Activated T-helper 1 cell treated with anti-CD3 and anti-CD28 coated beads, Interleukin-12 subunit alpha, Interleukin-12 subunit beta, Interleukin-2, Interleukin-4 antibody, amounts not matched to agents 30 ng/mL and 10 ng/mL and 1 ng/mL, durations not matched to agents 14 hours and 24 hours and 36 hours (primary cell): ENCODE measurements around the gene DCTN4. TPM values are rescaled to one million over a fixed set of nuclear protein-coding genes. Genes with fewer than 3 reads are reported as not detected.

Experiments
- DNase-seq: peaks from one replicate; pipeline ENCODE4 v3.0.0; 2021; ENCODE audit warnings: low spot score
- H3K27ac Mint-ChIP-seq: one replicate; pipeline ENCODE4 v1.8.0; 2021; ENCODE audit warnings: mild to moderate bottlenecking, mixed read lengths
- H3K27me3 Mint-ChIP-seq: one replicate; pipeline ENCODE4 v1.8.0; 2022; ENCODE audit warnings: mild to moderate bottlenecking, moderate library complexity, mixed read lengths; ENCODE audit not compliant: insufficient read depth
- H3K36me3 Mint-ChIP-seq: one replicate; pipeline ENCODE4 v1.8.0; 2021; ENCODE audit warnings: low read depth, mixed read lengths
- H3K4me1 Mint-ChIP-seq: one replicate; pipeline ENCODE4 v1.8.0; 2021; ENCODE audit warnings: low read depth, mixed read lengths
- H3K4me3 Mint-ChIP-seq: one replicate; pipeline ENCODE4 v1.8.0; 2021; ENCODE audit warnings: mild to moderate bottlenecking, moderate library complexity, mixed read lengths
- H3K9me3 Mint-ChIP-seq: one replicate; pipeline ENCODE4 v1.8.0; 2021; ENCODE audit warnings: mixed read lengths
- intact Hi-C: fragments of 100-400 bp; cut with micrococcal nuclease; formaldehyde crosslinking; loops from one replicate; pipeline ENCODE4 v1.15.1; 2024
- total RNA-seq: library from RNA; stranded (reverse); gene quantifications from 2 replicates; pipeline ENCODE4 v1.2.3, GENCODE V29; 2022

DCTN4 gene
- total RNA-seq, 1 donor from 2014 or later, result 42.3 TPM

DNA sequence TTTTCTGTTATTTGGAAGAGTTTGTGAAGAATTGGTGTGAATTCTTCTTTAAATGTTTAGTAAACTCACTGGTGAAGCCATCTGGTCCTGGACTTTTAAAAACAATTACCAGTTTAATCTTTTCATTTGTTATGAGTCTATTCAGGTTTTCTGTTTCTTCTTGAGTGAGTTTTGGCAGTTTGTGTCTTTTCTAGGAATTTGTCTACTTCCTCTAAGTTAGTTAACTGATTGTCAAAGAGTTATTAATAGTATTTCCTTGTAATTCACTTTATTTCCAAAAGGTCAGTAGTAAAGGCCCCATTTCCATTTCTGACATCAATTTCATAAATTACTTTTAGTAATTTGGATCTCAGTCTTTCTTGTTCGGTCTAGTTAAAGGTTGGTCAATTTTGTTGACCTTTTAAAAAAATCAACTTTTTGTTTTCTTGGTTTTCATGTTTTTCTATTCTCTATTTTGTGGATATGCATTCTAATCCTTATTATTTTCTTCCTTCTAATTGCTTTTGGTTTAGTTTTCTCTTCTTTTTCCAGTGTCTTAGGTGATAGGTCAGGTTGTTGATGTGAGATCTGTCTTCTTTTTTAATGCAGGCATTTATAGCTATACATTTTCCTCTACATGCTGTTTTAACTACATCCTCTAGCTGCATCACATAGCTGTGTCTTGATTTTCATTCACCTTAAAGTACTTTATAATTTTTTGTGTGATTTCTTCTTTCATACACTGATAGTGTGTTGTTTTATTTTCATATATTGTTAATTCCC is 12.4 kb upstream of the DCTN4 start:
- peaks cover 25% of the 10 kb centered on the region for H3K4me1 Mint-ChIP-seq
- H3K27ac Mint-ChIP-seq, result no peak overlapping the region
- peaks cover 7% of the 10 kb centered on the region for H3K36me3 Mint-ChIP-seq
- peaks cover 2% of the 10 kb centered on the region for H3K27me3 Mint-ChIP-seq
- H3K4me3 Mint-ChIP-seq, result no peak overlapping the region
- peaks cover 15% of the 10 kb centered on the region for H3K9me3 Mint-ChIP-seq
- DNase-seq, result no peak
- intact Hi-C loops, result no loop called here

DNA sequence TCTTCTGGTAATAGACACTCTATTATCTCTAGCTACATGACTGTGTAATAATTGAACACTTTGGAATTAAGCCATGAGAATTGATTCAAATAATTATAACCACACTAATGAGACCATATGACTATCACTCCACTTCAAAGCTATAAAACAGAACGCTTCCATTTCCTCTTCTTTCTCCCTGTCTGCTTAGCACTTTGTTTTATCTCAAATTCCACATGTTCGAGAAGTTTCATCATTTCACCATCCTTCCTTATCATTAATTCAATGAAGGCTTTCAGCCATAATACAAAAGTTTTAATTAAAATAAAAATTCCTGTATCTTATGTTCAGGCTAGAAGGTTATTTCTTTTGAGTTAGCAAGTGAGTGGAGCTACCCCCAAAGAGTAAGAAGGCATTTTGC is 7.4 kb upstream of the DCTN4 start:
- Mint-ChIP-seq H3K27ac (no peak overlapping the region), H3K4me1 (peaks cover 9% of the 10 kb centered on the region), H3K36me3 (peaks cover under 1% of the 10 kb centered on the region), H3K4me3 (no peak overlapping the region), H3K27me3 (peaks cover 2% of the 10 kb centered on the region), H3K9me3 (peaks cover 6% of the 10 kb centered on the region)
- no peak for DNase-seq
- intact Hi-C loops, result no loop called here

DNA sequence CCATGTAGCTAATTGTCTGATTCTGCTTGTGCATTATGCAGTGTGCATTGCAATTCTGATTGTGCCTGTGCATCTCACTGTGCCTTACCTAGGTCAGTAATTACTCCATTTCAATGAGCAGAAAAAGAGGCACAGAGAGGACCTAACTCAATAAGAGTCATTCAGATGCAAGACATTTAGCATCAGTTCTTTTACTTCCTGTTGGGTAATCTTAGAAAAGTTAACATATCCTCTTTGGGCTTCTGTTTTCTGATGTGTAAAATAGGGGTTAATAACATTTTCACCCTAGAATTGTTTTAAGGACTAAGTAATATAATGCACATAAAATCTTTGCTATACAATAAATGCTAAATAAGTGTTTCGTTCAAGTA is 7.0 kb upstream of the DCTN4 start:
- Mint-ChIP-seq H3K4me1 (peaks cover 5% of the 10 kb centered on the region), H3K27me3 (peaks cover 2% of the 10 kb centered on the region), H3K36me3 (no peaks in the 10 kb centered on the region), H3K9me3 (peaks cover 4% of the 10 kb centered on the region), H3K27ac (no peak overlapping the region), H3K4me3 (no peak overlapping the region)
- intact Hi-C loops, result no loop called here
- no peak for DNase-seq

DNA sequence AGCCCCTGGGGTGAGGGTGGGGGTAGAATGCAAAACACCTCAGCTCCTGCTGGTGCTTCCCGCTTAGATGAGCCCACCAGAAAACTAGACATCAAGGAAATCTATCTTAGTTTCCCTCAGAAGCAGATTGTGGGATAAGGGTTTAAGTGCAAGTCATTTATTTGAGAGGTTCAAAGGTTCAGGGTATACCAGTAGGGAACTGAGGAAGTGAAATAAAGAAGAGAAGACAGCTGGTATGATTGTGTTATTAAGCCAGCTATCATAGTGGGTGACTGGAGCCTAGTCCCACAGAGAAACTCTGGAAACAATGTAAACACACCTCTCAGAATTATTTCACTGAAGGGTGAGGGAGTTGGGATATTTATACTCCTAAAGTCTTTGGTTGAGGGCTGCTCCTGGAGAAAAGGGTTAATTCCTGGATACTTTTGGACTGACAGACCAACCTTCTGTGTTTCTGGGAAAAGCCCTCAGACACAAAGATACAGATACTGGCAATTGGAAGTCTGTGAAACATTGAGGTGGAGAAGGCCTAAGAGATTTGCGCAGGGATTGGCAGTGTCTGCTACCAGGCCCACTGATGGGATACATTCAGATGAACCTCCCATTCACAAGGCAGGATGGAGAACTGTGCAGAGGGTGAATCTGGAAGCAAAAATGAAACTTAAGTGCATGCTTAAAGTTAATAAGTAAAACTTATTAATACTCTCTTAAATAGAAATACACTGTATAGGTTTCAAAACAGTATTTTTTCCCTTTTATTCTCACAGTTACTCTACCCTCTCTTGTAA is 6.4 kb upstream of the DCTN4 start:
- no peak overlapping the region for H3K27ac Mint-ChIP-seq
- H3K27me3 Mint-ChIP-seq, result peaks cover 2% of the 10 kb centered on the region
- no peaks in the 10 kb centered on the region for H3K9me3 Mint-ChIP-seq
- H3K36me3 Mint-ChIP-seq, result no peaks in the 10 kb centered on the region
- no peak overlapping the region for H3K4me3 Mint-ChIP-seq
- DNase-seq, result no peak
- no peaks in the 10 kb centered on the region for H3K4me1 Mint-ChIP-seq
- intact Hi-C loops, result no loop called here

DNA sequence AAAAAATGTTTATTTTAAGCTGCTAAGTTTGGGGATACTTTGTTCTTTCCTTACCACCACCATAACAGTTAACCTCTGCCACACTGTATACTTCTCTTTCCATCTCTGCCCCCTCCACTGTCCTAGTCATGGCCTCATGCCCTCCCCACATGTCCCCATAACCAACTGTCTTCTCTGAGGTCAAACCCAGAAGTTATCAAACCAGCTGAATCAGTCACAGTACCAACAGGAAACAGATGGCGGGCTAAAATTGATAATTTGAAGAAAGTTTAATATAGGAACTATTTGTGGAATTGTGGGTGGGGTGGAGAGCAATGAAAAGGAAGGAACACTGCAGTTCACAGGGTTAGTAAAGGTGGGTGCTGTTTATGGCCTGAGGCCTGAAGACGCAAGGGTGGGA is 5.7 kb upstream of the DCTN4 start:
- intact Hi-C loops, result no loop called here
- Mint-ChIP-seq H3K9me3 (no peaks in the 10 kb centered on the region), H3K27ac (no peak overlapping the region), H3K4me1 (peaks cover 3% of the 10 kb centered on the region), H3K4me3 (no peak overlapping the region), H3K36me3 (no peaks in the 10 kb centered on the region), H3K27me3 (peaks cover 2% of the 10 kb centered on the region)
- no peak for DNase-seq

DNA sequence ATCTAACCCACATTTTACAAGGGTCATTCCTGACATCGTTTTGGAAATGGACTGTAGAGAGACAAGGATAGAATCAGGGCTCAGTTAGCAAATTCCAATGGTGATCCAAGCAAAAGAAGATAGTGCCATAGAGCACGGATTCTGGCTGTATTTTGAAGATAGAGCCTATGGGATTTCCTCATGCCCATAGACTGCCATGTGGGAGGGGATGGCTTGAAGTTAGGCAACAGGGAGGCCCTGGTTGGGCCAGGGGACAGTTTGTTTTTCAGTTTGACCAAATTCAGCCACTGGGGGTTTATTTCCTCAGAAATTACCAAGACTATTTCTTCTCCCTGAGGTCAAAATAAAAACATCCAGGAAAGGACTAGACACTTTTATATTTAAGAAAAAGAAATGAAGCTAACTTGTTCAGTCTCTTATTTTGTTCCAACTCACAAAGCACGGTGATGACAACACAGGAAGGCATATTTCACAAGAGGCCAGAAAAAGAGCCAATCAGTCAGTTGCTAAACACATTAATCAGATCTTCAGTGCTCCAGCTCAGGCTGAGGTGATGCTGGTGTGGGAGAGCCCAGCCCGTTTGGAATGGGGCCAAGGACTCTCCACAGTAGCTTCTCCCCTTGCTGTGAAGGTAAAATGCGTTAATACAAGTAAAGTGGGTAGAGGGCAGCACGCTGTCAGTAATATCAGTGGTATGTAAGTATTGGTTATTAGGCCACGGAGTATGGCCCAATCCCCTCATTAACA is 4.4 kb upstream of the DCTN4 start:
- intact Hi-C loops, result no loop called here
- DNase-seq, result no peak
- Mint-ChIP-seq H3K27me3 (peaks cover 2% of the 10 kb centered on the region), H3K36me3 (no peaks in the 10 kb centered on the region), H3K4me3 (no peak overlapping the region), H3K9me3 (no peaks in the 10 kb centered on the region), H3K27ac (no peak overlapping the region), H3K4me1 (peaks cover 9% of the 10 kb centered on the region)

DNA sequence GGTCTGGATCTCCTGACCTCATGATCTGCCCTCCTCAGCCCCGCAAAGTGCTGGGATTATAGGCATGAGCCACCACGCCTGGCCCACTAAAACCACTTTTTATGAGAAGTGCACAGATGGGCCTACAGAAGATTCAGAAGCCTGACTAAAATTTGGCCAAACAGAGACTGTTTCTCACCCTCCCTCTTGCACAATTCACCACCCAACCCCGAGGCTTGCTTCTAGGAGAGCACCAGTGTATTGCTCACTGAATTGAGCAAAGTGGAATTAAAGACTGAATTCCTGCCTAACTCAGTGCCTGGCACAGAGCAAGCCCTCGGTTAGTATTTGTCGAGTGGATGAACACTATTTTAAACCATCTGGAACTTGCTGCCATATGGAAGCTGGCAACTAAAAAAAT is 3.4 kb upstream of the DCTN4 start:
- peaks cover 2% of the 10 kb centered on the region for H3K36me3 Mint-ChIP-seq
- no peak overlapping the region for H3K27ac Mint-ChIP-seq
- peaks cover 2% of the 10 kb centered on the region for H3K27me3 Mint-ChIP-seq
- intact Hi-C loops, result no loop called here
- DNase-seq, result no peak
- no peaks in the 10 kb centered on the region for H3K9me3 Mint-ChIP-seq
- no peak overlapping the region for H3K4me3 Mint-ChIP-seq
- H3K4me1 Mint-ChIP-seq, result peaks cover 13% of the 10 kb centered on the region

DNA sequence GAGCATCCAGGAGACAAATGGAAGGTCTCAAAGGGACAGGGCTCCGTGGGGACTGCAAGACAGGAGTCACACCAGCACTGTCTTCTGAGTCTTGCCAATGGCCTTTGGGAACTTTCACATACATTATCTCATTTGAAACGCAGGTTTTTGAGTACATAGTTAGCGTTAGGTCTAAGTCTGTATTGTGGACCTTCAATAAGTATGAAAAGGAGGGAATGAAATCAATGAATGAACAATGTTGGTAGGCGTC is 442 bp upstream of the DCTN4 start:
- H3K27ac Mint-ChIP-seq, result no peak overlapping the region
- peaks cover 29% of the 10 kb centered on the region for H3K4me1 Mint-ChIP-seq
- H3K9me3 Mint-ChIP-seq, result no peaks in the 10 kb centered on the region
- no peak overlapping the region for H3K4me3 Mint-ChIP-seq
- peaks cover 2% of the 10 kb centered on the region for H3K27me3 Mint-ChIP-seq
- DNase-seq, result no peak
- intact Hi-C loops, result loop anchor here (1.0 to 5.0 kb wide), 6 partner anchors 31 to 1013 kb away; partner anchors contain the start of genes G3BP1, GM2A and TCOF1
- peaks cover 20% of the 10 kb centered on the region for H3K36me3 Mint-ChIP-seq

DNA sequence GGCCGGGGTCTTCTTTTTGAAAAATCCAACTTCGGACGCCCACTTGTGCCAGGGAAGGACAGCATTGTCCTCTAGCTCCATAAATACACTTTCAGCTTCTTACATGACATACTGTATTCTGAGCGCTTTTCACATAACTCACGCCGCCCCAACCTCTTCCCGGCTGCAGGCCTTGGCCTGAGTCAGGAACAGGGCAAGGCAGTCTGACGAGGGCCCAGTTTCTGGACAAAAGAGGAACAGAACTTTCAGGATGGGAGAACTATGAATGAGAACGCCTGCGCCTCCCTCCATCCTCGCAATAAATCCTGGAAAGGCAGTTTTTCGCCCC is 650 bp downstream of the DCTN4 start:
- Mint-ChIP-seq H3K4me3 (no peak overlapping the region), H3K4me1 (peaks cover 40% of the 10 kb centered on the region), H3K27me3 (peaks cover 2% of the 10 kb centered on the region), H3K27ac (no peak overlapping the region), H3K9me3 (no peaks in the 10 kb centered on the region), H3K36me3 (peaks cover 30% of the 10 kb centered on the region)
- DNase-seq, result no peak
- intact Hi-C loops, result loop anchor here (1.0 to 5.0 kb wide), 10 partner anchors 16 to 1014 kb away; partner anchors contain the start of genes G3BP1, GM2A, RBM22 and TCOF1

DNA sequence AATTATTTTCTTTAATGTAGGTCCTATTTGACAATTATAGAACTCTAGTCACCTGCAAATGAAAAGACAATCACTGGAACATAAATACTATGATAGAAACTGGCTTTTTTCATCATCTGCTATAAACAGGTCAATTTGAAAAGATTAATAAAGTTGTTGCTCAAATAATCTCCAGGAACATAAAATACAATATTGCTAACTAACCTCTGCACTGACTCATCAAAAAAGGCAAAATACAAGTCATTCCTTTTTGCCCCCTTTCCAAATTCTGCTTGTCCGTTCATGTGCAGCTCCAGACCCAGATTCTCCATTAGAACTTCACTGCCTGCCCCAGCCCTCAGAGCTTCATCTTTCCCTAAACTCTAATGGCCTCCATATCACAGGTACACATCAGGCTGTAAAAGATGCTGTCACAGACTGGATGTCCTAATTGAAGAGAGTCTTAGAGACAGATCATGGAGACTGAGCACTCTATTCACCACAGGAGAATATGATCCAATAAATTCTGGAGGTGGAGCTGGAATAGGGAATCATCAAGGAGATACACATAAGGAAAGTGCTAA is 1.6 kb downstream of the DCTN4 start:
- Mint-ChIP-seq H3K27ac (peak overlapping the region; percentile 63), H3K9me3 (no peaks in the 10 kb centered on the region), H3K27me3 (no peaks in the 10 kb centered on the region), H3K4me3 (peak overlapping the region; percentile 65), H3K4me1 (peaks cover 40% of the 10 kb centered on the region), H3K36me3 (peaks cover 34% of the 10 kb centered on the region)
- intact Hi-C loops, result loop anchor here (5.0 kb wide), 3 partner anchors 400 to 1015 kb away; partner anchors contain the start of genes G3BP1, GM2A and TCOF1
- DNase-seq, result no peak

DNA sequence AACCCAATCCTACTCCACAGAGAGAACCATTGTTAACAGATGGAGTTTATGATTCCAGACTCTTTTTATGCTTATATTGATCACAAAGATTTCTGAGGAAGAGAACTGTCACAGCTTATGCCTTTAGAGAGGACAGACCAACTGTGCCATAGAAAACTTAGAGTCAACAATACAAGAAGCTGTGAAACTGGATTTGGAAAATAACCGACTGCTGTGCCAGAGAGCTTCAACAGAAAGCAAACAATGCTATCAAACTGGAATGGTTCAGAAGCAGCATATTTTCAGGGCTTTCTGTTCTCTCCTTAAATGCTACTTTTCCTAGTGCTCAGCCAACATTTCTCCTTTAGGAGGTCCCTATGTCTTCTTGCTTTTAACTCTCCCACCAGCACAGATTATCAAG is 5.0 kb downstream of the DCTN4 start:
- no peaks in the 10 kb centered on the region for H3K27me3 Mint-ChIP-seq
- H3K4me3 Mint-ChIP-seq, result no peak overlapping the region
- intact Hi-C loops, result no loop called here

DNA sequence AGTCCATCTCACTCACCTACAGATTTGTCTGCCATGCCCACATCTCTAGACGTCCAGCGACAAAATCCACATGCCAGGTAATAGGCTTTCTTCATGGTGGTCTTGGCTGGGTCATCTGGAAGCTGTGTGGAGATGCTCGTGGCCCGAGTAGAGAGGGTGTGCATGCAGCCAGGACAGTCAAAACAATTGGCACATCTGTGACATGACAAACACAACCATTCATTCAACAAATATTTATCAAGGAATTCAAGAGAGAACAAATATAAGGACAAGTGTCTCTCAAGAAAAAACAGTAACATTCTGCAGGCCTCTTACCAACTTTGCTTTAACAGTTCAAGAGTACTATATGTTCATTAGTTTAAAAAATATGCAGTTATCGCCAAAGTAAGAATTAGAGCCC is 5.4 kb downstream of the DCTN4 start:
- Mint-ChIP-seq H3K27me3 (no peaks in the 10 kb centered on the region), H3K27ac (no peak overlapping the region), H3K9me3 (no peaks in the 10 kb centered on the region), H3K36me3 (peaks cover 51% of the 10 kb centered on the region), H3K4me1 (peaks cover 50% of the 10 kb centered on the region), H3K4me3 (no peak overlapping the region)
- no peak for DNase-seq
- intact Hi-C loops, result no loop called here

More for the DNA sequence above, 5.0 kb downstream of the DCTN4 start:
- H3K4me1 Mint-ChIP-seq, result peaks cover 50% of the 10 kb centered on the region
- H3K9me3 Mint-ChIP-seq, result no peaks in the 10 kb centered on the region
- H3K36me3 Mint-ChIP-seq, result peaks cover 51% of the 10 kb centered on the region
- H3K27ac Mint-ChIP-seq, result no peak overlapping the region
- no peak for DNase-seq
